HG03196 (cell line): Measurements from ENCODE around the gene DYNLT1.
"Not testable (repeated sequence)": the region's sequence is repeated elsewhere in the genome, so short reads cannot be mapped to it uniquely, and the experiment has no call there.

ENCODE experiments used
- ATAC-seq: cut with Tn5 transposase; IDR thresholded peaks from one replicate; pipeline ENCODE4 v1.9.1; 2021; ENCODE audit not compliant: unreplicated experiment

DYNLT1 gene

GRCh38 chr6:158644231-158645063 lies at the start of gene DYNLT1:
Gene DYNLT1 (minus strand): TSS chr6:158644743. CDS start chr6:158644708, 35 bp downstream.
- peak; percentile 58 for ATAC-seq

- ATAC-seq: no peak
Observed at GRCh38 chr6:158688860-158689259, 44.3 kb upstream of the DYNLT1 start.

- no peak for ATAC-seq
Observed at GRCh38 chr6:158687506-158687905, 43.0 kb upstream of the DYNLT1 start.

- ATAC-seq: peak; percentile 75
Observed at GRCh38 chr6:158686791-158687381, 42.3 kb upstream of the DYNLT1 start.

- ATAC-seq: no peak
Observed at GRCh38 chr6:158686311-158686710, 41.8 kb upstream of the DYNLT1 start.

GRCh38 chr6:158684745-158685324 lies 40.3 kb upstream of the DYNLT1 start:
- ATAC-seq: no peak

GRCh38 chr6:158684311-158684710 lies 39.8 kb upstream of the DYNLT1 start:
- no peak for ATAC-seq

- no peak for ATAC-seq
Observed at GRCh38 chr6:158680481-158680880, 35.9 kb upstream of the DYNLT1 start.

- ATAC-seq: no peak
Observed at GRCh38 chr6:158680015-158680414, 35.5 kb upstream of the DYNLT1 start.

GRCh38 chr6:158677906-158678578 lies 33.5 kb upstream of the DYNLT1 start:
- no peak for ATAC-seq

- ATAC-seq: not testable (repeated sequence)
Observed at GRCh38 chr6:158677094-158677493, 32.6 kb upstream of the DYNLT1 start.

GRCh38 chr6:158674342-158675131 lies 30.0 kb upstream of the DYNLT1 start:
- no peak for ATAC-seq

GRCh38 chr6:158672726-158673125 lies 28.2 kb upstream of the DYNLT1 start:
- no peak for ATAC-seq

GRCh38 chr6:158672119-158672518 lies 27.6 kb upstream of the DYNLT1 start:
- ATAC-seq: not testable (repeated sequence)

GRCh38 chr6:158669145-158670035 lies 24.8 kb upstream of the DYNLT1 start:
- no peak for ATAC-seq

- no peak for ATAC-seq
Observed at GRCh38 chr6:158668707-158669103, 24.2 kb upstream of the DYNLT1 start.

- ATAC-seq: no peak
Observed at GRCh38 chr6:158667360-158667981, 22.9 kb upstream of the DYNLT1 start.

- no peak for ATAC-seq
Observed at GRCh38 chr6:158666628-158667359, 22.3 kb upstream of the DYNLT1 start.

GRCh38 chr6:158665332-158665731 lies 20.8 kb upstream of the DYNLT1 start:
- ATAC-seq: no peak
